Naive thymus-derived CD8-positive, alpha-beta T cell (primary cell): ENCODE results near the gene BICRA. TPM values are rescaled to one million over a fixed set of nuclear protein-coding genes. Genes with fewer than 3 reads are reported as not detected.

Experiments
- ATAC-seq, 2 donors: fragments of 150-1000 bp; cut with Tn5 transposase in 1 of 2; sonication (Bioruptor Pico), chemical (Tn5 transposase) in 1 of 2; 1 replicate in 1 of 2; 2 replicates in 1 of 2; pipeline ENCODE4 v1.10.0; 2021; ENCODE audit warnings: mild to moderate bottlenecking in 2 of 2, moderate library complexity in 2 of 2
- POLR2A ChIA-PET: fragments of 350-600 bp; sonication (Branson Sonifier 250); formaldehyde crosslinking; loops from one replicate; lab custom pipeline; 2021; ENCODE audit warnings: antibody characterized with exemption; lab: Charles Lee
- DNase-seq, 10 donors: peaks; one replicate each; pipeline versions ENCODE4 v3.0.0 to v3.0.0-alpha.2; 2020 to 2022
- H3K27ac Mint-ChIP-seq, 10 donors: one replicate each; pipeline ENCODE4 v1.8.0; 2020 to 2022; ENCODE audit warnings: mild to moderate bottlenecking in 10 of 10, mixed read lengths in 10 of 10, moderate library complexity in 4 of 10, inconsistent platforms in 1 of 10
- H3K27me3 Mint-ChIP-seq, 5 donors: one replicate each; pipeline ENCODE4 v1.8.0; 2021 to 2022; ENCODE audit warnings: mixed read lengths in 5 of 5
- H3K36me3 Mint-ChIP-seq, 3 donors: one replicate each; pipeline ENCODE4 v1.8.0; 2020 to 2022; ENCODE audit warnings: mixed read lengths in 3 of 3, mild to moderate bottlenecking in 2 of 3, inconsistent platforms in 1 of 3
- H3K4me1 Mint-ChIP-seq, 4 donors: one replicate each; pipeline ENCODE4 v1.8.0; 2021 to 2022; ENCODE audit warnings: mixed read lengths in 4 of 4
- H3K4me3 Mint-ChIP-seq, 10 donors: one replicate each; pipeline ENCODE4 v1.8.0; 2020 to 2022; ENCODE audit warnings: mild to moderate bottlenecking in 10 of 10, mixed read lengths in 10 of 10, moderate library complexity in 6 of 10, inconsistent platforms in 1 of 10
- H3K9me3 Mint-ChIP-seq, 9 donors: one replicate each; pipeline ENCODE4 v1.8.0; 2020 to 2022; ENCODE audit warnings: mixed read lengths in 9 of 9, mild to moderate bottlenecking in 3 of 9, inconsistent platforms in 1 of 9, moderate library complexity in 1 of 9
- polyA plus RNA-seq, 3 donors: library from polyadenylated mRNA; unstranded; fragments of 300-500 nt; fragmentation: Illumina TruSeq; gene quantifications; one replicate each; pipeline ENCODE4 v1.2.3, GENCODE V29; 2021
- total RNA-seq, 8 experiments: library from RNA in 2 of 8; stranded (reverse) in 2 of 8; gene quantifications; one replicate each; pipeline ENCODE4 v1.2.3 and lab custom pipeline; 2021 to 2026

The BICRA gene
- total and polyA plus RNA-seq, 5 experiments from 2014 or later = 0.23 to 35.5 (median 1.4) TPM

GRCh38 chr19:47675271-47675670 lies 66.3 kb downstream of the BICRA start:
- Mint-ChIP-seq H3K4me3 (no peak overlapping the region), H3K4me1 (peaks cover 0 to 16% (median 6%) of the 10 kb centered on the region in 4 donors), H3K36me3 (peaks cover 0 to 53% (median 4%) of the 10 kb centered on the region in 3 donors), H3K9me3 (no peaks in the 10 kb centered on the region), H3K27ac (peak overlapping the region in 3 of 10 donors; percentile 39 to 66 (median 51)), H3K27me3 (no peaks in the 10 kb centered on the region)
- no peak for ATAC-seq
- no peak for DNase-seq
- POLR2A ChIA-PET = interaction anchor here (1.0 to 1.2 kb wide), 2 partner anchors 9 to 65 kb away, joined by 3 read pairs; no protein-coding TSS in a partner anchor

- Mint-ChIP-seq H3K4me1 (peaks cover 0 to 13% (median 3%) of the 10 kb centered on the region in 4 donors), H3K27me3 (no peaks in the 10 kb centered on the region), H3K27ac (no peak overlapping the region), H3K36me3 (peaks cover 0 to 47% (median 2%) of the 10 kb centered on the region in 3 donors), H3K9me3 (no peaks in the 10 kb centered on the region), H3K4me3 (no peak overlapping the region)
- POLR2A ChIA-PET = interaction anchor here (1.0 kb wide), 1 partner anchor 65 kb away, joined by 3 read pairs; no protein-coding TSS in a partner anchor
- ATAC-seq (no peak), DNase-seq (no peak)
Measured at GRCh38 chr19:47675859-47676258, 66.9 kb downstream of the BICRA start.

- H3K27me3 Mint-ChIP-seq = no peaks in the 10 kb centered on the region
- no peak overlapping the region for H3K4me3 Mint-ChIP-seq
- DNase-seq (no peak), ATAC-seq (no peak)
- POLR2A ChIA-PET = no interaction called here
- peaks cover 0 to 9% (median 1%) of the 10 kb centered on the region in 4 donors for H3K4me1 Mint-ChIP-seq
- no peaks in the 10 kb centered on the region for H3K9me3 Mint-ChIP-seq
- H3K27ac Mint-ChIP-seq = no peak overlapping the region
- peaks cover 0 to 54% (median 0%) of the 10 kb centered on the region in 3 donors for H3K36me3 Mint-ChIP-seq
Measured at GRCh38 chr19:47676811-47677210, 67.9 kb downstream of the BICRA start.

GRCh38 chr19:47679251-47679900 lies 70.4 kb downstream of the BICRA start:
- Mint-ChIP-seq H3K36me3 (peaks cover 0 to 55% (median 0%) of the 10 kb centered on the region in 3 donors), H3K27me3 (no peaks in the 10 kb centered on the region), H3K4me3 (no peak overlapping the region), H3K9me3 (no peaks in the 10 kb centered on the region), H3K4me1 (peaks cover 0 to 12% (median 1%) of the 10 kb centered on the region in 4 donors), H3K27ac (no peak overlapping the region)
- POLR2A ChIA-PET = no interaction called here
- ATAC-seq = no peak
- DNase-seq = no peak

- POLR2A ChIA-PET = no interaction called here
- Mint-ChIP-seq H3K36me3 (peaks cover 0 to 51% (median 0%) of the 10 kb centered on the region in 3 donors), H3K9me3 (no peaks in the 10 kb centered on the region), H3K4me3 (no peak overlapping the region), H3K27me3 (no peaks in the 10 kb centered on the region), H3K27ac (no peak overlapping the region), H3K4me1 (peaks cover 0 to 8% (median 2%) of the 10 kb centered on the region in 4 donors)
- DNase-seq (no peak), ATAC-seq (no peak)
Measured at GRCh38 chr19:47679922-47680857, 71.3 kb downstream of the BICRA start.

- H3K36me3 Mint-ChIP-seq = peaks cover 0 to 56% (median 0%) of the 10 kb centered on the region in 3 donors
- H3K9me3 Mint-ChIP-seq = no peaks in the 10 kb centered on the region
- H3K27ac Mint-ChIP-seq = no peak overlapping the region
- POLR2A ChIA-PET = no interaction called here
- peaks cover 0 to 7% (median 3%) of the 10 kb centered on the region in 4 donors for H3K4me1 Mint-ChIP-seq
- H3K4me3 Mint-ChIP-seq = no peak overlapping the region
- DNase-seq (no peak), ATAC-seq (no peak)
- no peaks in the 10 kb centered on the region for H3K27me3 Mint-ChIP-seq
Measured at GRCh38 chr19:47680858-47681332, 72.0 kb downstream of the BICRA start.

GRCh38 chr19:47681388-47681787 lies 72.5 kb downstream of the BICRA start:
- H3K27me3 Mint-ChIP-seq = no peaks in the 10 kb centered on the region
- POLR2A ChIA-PET = no interaction called here
- DNase-seq = no peak
- ATAC-seq = no peak
- peaks cover 0 to 56% (median 0%) of the 10 kb centered on the region in 3 donors for H3K36me3 Mint-ChIP-seq
- H3K27ac Mint-ChIP-seq = no peak overlapping the region
- H3K4me1 Mint-ChIP-seq = peaks cover 0 to 7% (median 3%) of the 10 kb centered on the region in 4 donors
- H3K9me3 Mint-ChIP-seq = no peaks in the 10 kb centered on the region
- no peak overlapping the region for H3K4me3 Mint-ChIP-seq

GRCh38 chr19:47681936-47682335 lies 73.0 kb downstream of the BICRA start:
- Mint-ChIP-seq H3K4me1 (peaks cover 0 to 7% (median 3%) of the 10 kb centered on the region in 4 donors), H3K4me3 (no peak overlapping the region), H3K9me3 (no peaks in the 10 kb centered on the region), H3K27me3 (no peaks in the 10 kb centered on the region), H3K36me3 (peaks cover 0 to 53% (median 0%) of the 10 kb centered on the region in 3 donors), H3K27ac (peak overlapping the region in 1 of 10 donors; percentile 27)
- DNase-seq (no peak), ATAC-seq (no peak)
- POLR2A ChIA-PET = no interaction called here

- Mint-ChIP-seq H3K27me3 (no peaks in the 10 kb centered on the region), H3K36me3 (peaks cover 0 to 50% (median 0%) of the 10 kb centered on the region in 3 donors), H3K27ac (peak overlapping the region in 2 of 10 donors; percentile 55 to 63), H3K9me3 (no peaks in the 10 kb centered on the region), H3K4me3 (no peak overlapping the region), H3K4me1 (peaks cover 0 to 7% (median 3%) of the 10 kb centered on the region in 4 donors)
- no peak for DNase-seq
- POLR2A ChIA-PET = interaction anchor here (0.6 kb wide), 1 partner anchor 468 kb away, joined by 6 read pairs; no protein-coding TSS in a partner anchor
- no peak for ATAC-seq
Measured at GRCh38 chr19:47682939-47683338, 74.0 kb downstream of the BICRA start.

- POLR2A ChIA-PET = no interaction called here
- H3K4me1 Mint-ChIP-seq = peaks cover 0 to 7% (median 3%) of the 10 kb centered on the region in 4 donors
- DNase-seq (no peak), ATAC-seq (no peak)
- H3K4me3 Mint-ChIP-seq = no peak overlapping the region
- H3K27ac Mint-ChIP-seq = no peak overlapping the region
- no peaks in the 10 kb centered on the region for H3K27me3 Mint-ChIP-seq
- H3K36me3 Mint-ChIP-seq = peaks cover 0 to 51% (median 7%) of the 10 kb centered on the region in 3 donors
- no peaks in the 10 kb centered on the region for H3K9me3 Mint-ChIP-seq
Measured at GRCh38 chr19:47686679-47687450, 77.9 kb downstream of the BICRA start.

GRCh38 chr19:47687906-47688305 lies 79.0 kb downstream of the BICRA start:
- ATAC-seq (no peak), DNase-seq (no peak)
- no peaks in the 10 kb centered on the region for H3K9me3 Mint-ChIP-seq
- H3K36me3 Mint-ChIP-seq = peaks cover 0 to 56% (median 7%) of the 10 kb centered on the region in 3 donors
- POLR2A ChIA-PET = interaction anchor here (0.6 kb wide), 1 partner anchor 258 kb away, joined by 3 read pairs; no protein-coding TSS in a partner anchor
- peaks cover 0 to 8% (median 2%) of the 10 kb centered on the region in 4 donors for H3K4me1 Mint-ChIP-seq
- H3K27ac Mint-ChIP-seq = peak overlapping the region in 4 of 10 donors; percentile 20 to 92 (median 32)
- H3K4me3 Mint-ChIP-seq = no peak overlapping the region
- H3K27me3 Mint-ChIP-seq = no peaks in the 10 kb centered on the region

- no peaks in the 10 kb centered on the region for H3K27me3 Mint-ChIP-seq
- H3K4me1 Mint-ChIP-seq = peaks cover 0 to 6% (median 2%) of the 10 kb centered on the region in 4 donors
- peaks cover 0 to 42% (median 9%) of the 10 kb centered on the region in 3 donors for H3K36me3 Mint-ChIP-seq
- H3K4me3 Mint-ChIP-seq = no peak overlapping the region
- DNase-seq (no peak), ATAC-seq (no peak)
- POLR2A ChIA-PET = no interaction called here
- H3K27ac Mint-ChIP-seq = peak overlapping the region in 1 of 10 donors; percentile 55
- H3K9me3 Mint-ChIP-seq = peaks cover 0 to 1% (median 0%) of the 10 kb centered on the region in 9 donors
Measured at GRCh38 chr19:47691090-47691489, 82.2 kb downstream of the BICRA start.
